HepG2 (cell line): ENCODE measurements around the gene COL2A1. TPM values are rescaled to one million over a fixed set of nuclear protein-coding genes. Genes with fewer than 3 reads are reported as not detected.

ENCODE experiments used
- BRCA1 ChIP-seq: sonication (generic); formaldehyde crosslinking; IDR thresholded peaks from 2 replicates; pipeline ENCODE4 v1.4.0; 2020; ENCODE audit warnings: missing genetic modification reagents
- EZH2 ChIP-seq: conservative IDR thresholded peaks from 2 replicates; pipeline ENCODE4 v1.6.1; 2012; ENCODE audit warnings: mild to moderate bottlenecking, low read depth, low read length, moderate library complexity
- NKX3-1 ChIP-seq: sonication (generic); formaldehyde crosslinking; IDR thresholded peaks from 2 replicates; pipeline ENCODE4 v1.5.0; 2020; ENCODE audit warnings: missing genetic modification reagents
- PHF21A ChIP-seq: sonication (generic); formaldehyde crosslinking; IDR thresholded peaks from 2 replicates; pipeline ENCODE4 v1.5.0; 2020; ENCODE audit warnings: mild to moderate bottlenecking, missing genetic modification reagents
- RARA ChIP-seq: IDR thresholded peaks from 2 replicates; pipeline ENCODE4 v1.6.1; 2016; ENCODE audit warnings: missing genetic modification reagents, missing compliant biosample characterization
- SNRNP70 ChIP-seq: fragments of 200-400 bp; formaldehyde crosslinking; IDR thresholded peaks from 2 replicates; pipeline ENCODE4 v1.6.1; 2017; ENCODE audit warnings: mild to moderate bottlenecking, low read depth, low read length, moderate library complexity
- ZC3H13 ChIP-seq: sonication (generic); formaldehyde crosslinking; IDR thresholded peaks from 2 replicates; pipeline ENCODE4 v1.8.1; 2023; ENCODE audit warnings: mild to moderate bottlenecking, missing genetic modification reagents, moderate library complexity
- ZNF326 ChIP-seq: sonication (generic); formaldehyde crosslinking; IDR thresholded peaks from 2 replicates; pipeline ENCODE4 v1.4.0; 2020; ENCODE audit warnings: missing genetic modification reagents, borderline replicate concordance
- ZNF367 ChIP-seq: sonication (generic); formaldehyde crosslinking; IDR thresholded peaks from 2 replicates; pipeline ENCODE4 v1.4.0; 2020; ENCODE audit warnings: missing genetic modification reagents, borderline replicate concordance
- ZNF430 ChIP-seq: sonication (generic); formaldehyde crosslinking; IDR thresholded peaks from 2 replicates; pipeline ENCODE4 v1.9.0; 2021; ENCODE audit warnings: mild to moderate bottlenecking, missing genetic modification reagents
- ZNF782 ChIP-seq: sonication (generic); formaldehyde crosslinking; IDR thresholded peaks from 2 replicates; pipeline ENCODE4 v1.4.0; 2020; ENCODE audit warnings: missing genetic modification reagents, mild to moderate bottlenecking, borderline replicate concordance
- polyA plus RNA-seq, 8 experiments: library from polyadenylated mRNA; depleted of rRNA in 3 of 8; stranded (reverse) in 7 of 8; unstranded in 1 of 8; fragments of >200 nt; fragmentation: Illumina TruSeq in 4 of 8; extraction: Trizol in 4 of 8; gene quantifications; 2 replicates each; pipeline versions ENCODE4 v1.2.1 to v1.2.3, GENCODE V29; 2011 to 2016; ENCODE audit warnings: low read depth in 4 of 8, missing spikeins in 1 of 8, mixed read lengths in 1 of 8; ENCODE audit not compliant: insufficient read depth in 1 of 8
- total RNA-seq, 5 experiments: library from RNA; depleted of rRNA; stranded (reverse); fragments of >200 nt; fragmentation: Illumina TruSeq; extraction: Trizol; gene quantifications; 2 replicates each; pipeline ENCODE4 v1.2.3, GENCODE V29; 2016; ENCODE audit warnings: low read depth in 1 of 5
- TF ChIP-seq, protein P1 (sequence below): IDR thresholded peaks from 2 replicates; pipeline ENCODE4 v1.6.1; 2012; ENCODE audit warnings: low read depth, low read length, improper control_type of control experiment
- TF ChIP-seq, protein P2 (sequence below), 2 experiments: fragments of 450-650 bp in 1 of 2; sonication (generic) in 1 of 2; formaldehyde crosslinking in 1 of 2; IDR thresholded peaks; 2 replicates each; pipeline versions ENCODE4 v1.6.1 to v1.8.0; 2016 to 2022; ENCODE audit warnings: antibody characterized with exemption in 1 of 2, mild to moderate bottlenecking in 1 of 2, missing genetic modification reagents in 1 of 2
- TF ChIP-seq, protein P3 (sequence below): sonication (generic); formaldehyde crosslinking; IDR thresholded peaks from 2 replicates; pipeline ENCODE4 v1.5.0; 2020; ENCODE audit warnings: mild to moderate bottlenecking, missing genetic modification reagents, moderate library complexity
- TF ChIP-seq, protein P4 (sequence below): IDR thresholded peaks from 2 replicates; pipeline ENCODE4 v1.6.1; 2016; ENCODE audit warnings: missing compliant biosample characterization, missing genetic modification reagents, borderline replicate concordance

Gene COL2A1
- total and polyA plus RNA-seq, 2 of the 13 experiments (the other 11 are each of a cell fraction or from before 2014, with no cell fraction given), result 7.4 to 38.3 TPM

DNA sequence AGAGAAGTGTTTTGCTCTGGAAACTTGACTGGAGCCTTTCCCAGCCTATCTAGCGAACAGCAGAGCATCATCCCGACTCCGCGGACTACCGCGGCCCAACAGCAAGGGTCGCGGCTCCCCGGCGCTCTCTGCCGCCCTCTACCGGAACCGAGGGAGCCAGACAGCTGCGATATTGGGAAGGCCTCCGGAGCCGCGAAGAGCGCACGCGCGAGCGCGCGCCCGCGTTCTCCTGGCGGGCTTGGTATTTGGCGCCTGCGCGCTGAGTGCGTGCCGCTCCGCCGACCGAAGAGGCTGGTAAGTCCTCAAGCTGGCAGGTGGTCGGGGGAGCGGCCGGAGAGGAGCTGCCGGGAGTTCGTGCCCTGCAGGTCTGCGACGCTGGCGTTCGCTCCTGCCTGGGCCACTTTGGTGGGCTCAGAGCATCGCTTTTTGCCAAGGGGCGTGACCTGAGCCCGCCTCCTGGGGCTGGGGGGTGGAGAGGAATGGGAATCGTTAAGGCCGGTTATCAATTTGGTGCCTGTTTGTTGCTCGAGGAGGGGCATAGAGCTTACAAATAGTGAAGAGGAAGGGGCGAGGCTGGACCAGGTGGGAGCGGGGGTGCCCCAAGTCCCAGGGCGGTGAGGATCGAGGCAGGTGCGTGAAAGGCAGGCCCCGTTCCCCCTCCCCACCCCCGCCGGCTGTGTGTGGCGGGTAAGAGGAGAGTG lies 40.8 kb downstream of the COL2A1 start, which contains the start of gene TMEM106C (continued):
- TF ChIP-seq SNRNP70, result no peak
- no peak for TF ChIP-seq EZH2
- TF ChIP-seq ZNF367 (CRISPR knock-in tag), result no peak
- no peak for TF ChIP-seq ZNF326 (CRISPR knock-in tag)
- no peak; the same call in 1 of the 2 replicates for TF ChIP-seq NKX3-1 (CRISPR knock-in tag)
- TF ChIP-seq ZC3H13 (CRISPR knock-in tag), result 0 out of 2 replicates have a peak, but pooled peaks have one; percentile 15
- TF ChIP-seq PHF21A (CRISPR knock-in tag), result no peak; the same call in 1 of the 2 replicates
- TF ChIP-seq, protein P1, sequence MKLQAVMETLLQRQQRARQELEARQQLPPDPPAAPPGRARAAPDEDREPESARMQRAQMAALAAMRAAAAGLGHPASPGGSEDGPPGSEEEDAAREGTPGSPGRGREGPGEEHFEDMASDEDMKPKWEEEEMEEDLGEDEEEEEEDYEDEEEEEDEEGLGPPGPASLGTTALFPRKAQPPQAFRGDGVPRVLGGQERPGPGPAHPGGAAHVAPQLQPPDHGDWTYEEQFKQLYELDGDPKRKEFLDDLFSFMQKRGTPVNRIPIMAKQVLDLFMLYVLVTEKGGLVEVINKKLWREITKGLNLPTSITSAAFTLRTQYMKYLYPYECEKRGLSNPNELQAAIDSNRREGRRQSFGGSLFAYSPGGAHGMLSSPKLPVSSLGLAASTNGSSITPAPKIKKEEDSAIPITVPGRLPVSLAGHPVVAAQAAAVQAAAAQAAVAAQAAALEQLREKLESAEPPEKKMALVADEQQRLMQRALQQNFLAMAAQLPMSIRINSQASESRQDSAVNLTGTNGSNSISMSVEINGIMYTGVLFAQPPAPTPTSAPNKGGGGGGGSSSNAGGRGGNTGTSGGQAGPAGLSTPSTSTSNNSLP, result no peak
- peak; percentile 64; the same call in 1 of the 2 replicates for TF ChIP-seq ZNF782 (CRISPR knock-in tag)
- TF ChIP-seq, protein P2, sequence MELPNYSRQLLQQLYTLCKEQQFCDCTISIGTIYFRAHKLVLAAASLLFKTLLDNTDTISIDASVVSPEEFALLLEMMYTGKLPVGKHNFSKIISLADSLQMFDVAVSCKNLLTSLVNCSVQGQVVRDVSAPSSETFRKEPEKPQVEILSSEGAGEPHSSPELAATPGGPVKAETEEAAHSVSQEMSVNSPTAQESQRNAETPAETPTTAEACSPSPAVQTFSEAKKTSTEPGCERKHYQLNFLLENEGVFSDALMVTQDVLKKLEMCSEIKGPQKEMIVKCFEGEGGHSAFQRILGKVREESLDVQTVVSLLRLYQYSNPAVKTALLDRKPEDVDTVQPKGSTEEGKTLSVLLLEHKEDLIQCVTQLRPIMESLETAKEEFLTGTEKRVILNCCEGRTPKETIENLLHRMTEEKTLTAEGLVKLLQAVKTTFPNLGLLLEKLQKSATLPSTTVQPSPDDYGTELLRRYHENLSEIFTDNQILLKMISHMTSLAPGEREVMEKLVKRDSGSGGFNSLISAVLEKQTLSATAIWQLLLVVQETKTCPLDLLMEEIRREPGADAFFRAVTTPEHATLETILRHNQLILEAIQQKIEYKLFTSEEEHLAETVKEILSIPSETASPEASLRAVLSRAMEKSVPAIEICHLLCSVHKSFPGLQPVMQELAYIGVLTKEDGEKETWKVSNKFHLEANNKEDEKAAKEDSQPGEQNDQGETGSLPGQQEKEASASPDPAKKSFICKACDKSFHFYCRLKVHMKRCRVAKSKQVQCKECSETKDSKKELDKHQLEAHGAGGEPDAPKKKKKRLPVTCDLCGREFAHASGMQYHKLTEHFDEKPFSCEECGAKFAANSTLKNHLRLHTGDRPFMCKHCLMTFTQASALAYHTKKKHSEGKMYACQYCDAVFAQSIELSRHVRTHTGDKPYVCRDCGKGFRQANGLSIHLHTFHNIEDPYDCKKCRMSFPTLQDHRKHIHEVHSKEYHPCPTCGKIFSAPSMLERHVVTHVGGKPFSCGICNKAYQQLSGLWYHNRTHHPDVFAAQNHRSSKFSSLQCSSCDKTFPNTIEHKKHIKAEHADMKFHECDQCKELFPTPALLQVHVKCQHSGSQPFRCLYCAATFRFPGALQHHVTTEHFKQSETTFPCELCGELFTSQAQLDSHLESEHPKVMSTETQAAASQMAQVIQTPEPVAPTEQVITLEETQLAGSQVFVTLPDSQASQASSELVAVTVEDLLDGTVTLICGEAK (IDR thresholded peaks at IDR 0.05), result no peak
- TF ChIP-seq, protein P2 (CRISPR knock-in tag; IDR thresholded peaks at IDR 0.05), result no peak
- TF ChIP-seq RARA, result no peak
- peak; percentile 82 for TF ChIP-seq ZNF430 (CRISPR knock-in tag)
- TF ChIP-seq, protein P3, sequence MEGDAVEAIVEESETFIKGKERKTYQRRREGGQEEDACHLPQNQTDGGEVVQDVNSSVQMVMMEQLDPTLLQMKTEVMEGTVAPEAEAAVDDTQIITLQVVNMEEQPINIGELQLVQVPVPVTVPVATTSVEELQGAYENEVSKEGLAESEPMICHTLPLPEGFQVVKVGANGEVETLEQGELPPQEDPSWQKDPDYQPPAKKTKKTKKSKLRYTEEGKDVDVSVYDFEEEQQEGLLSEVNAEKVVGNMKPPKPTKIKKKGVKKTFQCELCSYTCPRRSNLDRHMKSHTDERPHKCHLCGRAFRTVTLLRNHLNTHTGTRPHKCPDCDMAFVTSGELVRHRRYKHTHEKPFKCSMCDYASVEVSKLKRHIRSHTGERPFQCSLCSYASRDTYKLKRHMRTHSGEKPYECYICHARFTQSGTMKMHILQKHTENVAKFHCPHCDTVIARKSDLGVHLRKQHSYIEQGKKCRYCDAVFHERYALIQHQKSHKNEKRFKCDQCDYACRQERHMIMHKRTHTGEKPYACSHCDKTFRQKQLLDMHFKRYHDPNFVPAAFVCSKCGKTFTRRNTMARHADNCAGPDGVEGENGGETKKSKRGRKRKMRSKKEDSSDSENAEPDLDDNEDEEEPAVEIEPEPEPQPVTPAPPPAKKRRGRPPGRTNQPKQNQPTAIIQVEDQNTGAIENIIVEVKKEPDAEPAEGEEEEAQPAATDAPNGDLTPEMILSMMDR (CRISPR knock-in tag), result peak; percentile 98
- TF ChIP-seq, protein P4, sequence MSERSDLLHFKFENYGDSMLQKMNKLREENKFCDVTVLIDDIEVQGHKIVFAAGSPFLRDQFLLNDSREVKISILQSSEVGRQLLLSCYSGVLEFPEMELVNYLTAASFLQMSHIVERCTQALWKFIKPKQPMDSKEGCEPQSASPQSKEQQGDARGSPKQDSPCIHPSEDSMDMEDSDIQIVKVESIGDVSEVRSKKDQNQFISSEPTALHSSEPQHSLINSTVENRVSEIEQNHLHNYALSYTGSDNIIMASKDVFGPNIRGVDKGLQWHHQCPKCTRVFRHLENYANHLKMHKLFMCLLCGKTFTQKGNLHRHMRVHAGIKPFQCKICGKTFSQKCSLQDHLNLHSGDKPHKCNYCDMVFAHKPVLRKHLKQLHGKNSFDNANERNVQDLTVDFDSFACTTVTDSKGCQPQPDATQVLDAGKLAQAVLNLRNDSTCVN (CRISPR knock-in tag), result no peak
- TF ChIP-seq BRCA1 (CRISPR knock-in tag), result no peak
